ENCODE results near the gene SLC6A8.

Gene SLC6A8

GRCh38 chrX:153687121-153688039 lies at the start of gene SLC6A8:
SLC6A8 (plus strand) TSS chrX:153687926; CDS start chrX:153688575, 649 bp downstream.
- no peak within 1 kb of the TSS for H3K4me3 ChIP-seq (ENCODE audit: low read depth, low read length)
- TF ChIP-seq CTCF (IDR thresholded peaks at IDR 0.05; ENCODE audit: low read depth, low read length), result peak; percentile 11
- no peak for TF ChIP-seq MYC (IDR thresholded peaks at IDR 0.05; ENCODE audit: low read depth, low read length)
- DNase-seq (ENCODE audit: low read depth), result peak; percentile 56

GRCh38 chrX:153638041-153638371 lies 49.7 kb upstream of the SLC6A8 start:
- no peak overlapping the region for H3K4me3 ChIP-seq (ENCODE audit: low read depth, low read length)
- TF ChIP-seq MYC (IDR thresholded peaks at IDR 0.05; ENCODE audit: low read depth, low read length) (no peak), POLR2A (IDR thresholded peaks at IDR 0.05; ENCODE audit: extremely low read depth, insufficient read length) (no peak), CTCF (IDR thresholded peaks at IDR 0.05; ENCODE audit: low read depth, low read length) (no peak)
- TF ChIP-seq, protein P1, sequence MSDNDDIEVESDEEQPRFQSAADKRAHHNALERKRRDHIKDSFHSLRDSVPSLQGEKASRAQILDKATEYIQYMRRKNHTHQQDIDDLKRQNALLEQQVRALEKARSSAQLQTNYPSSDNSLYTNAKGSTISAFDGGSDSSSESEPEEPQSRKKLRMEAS (IDR thresholded peaks at IDR 0.05; ENCODE audit: low read depth, low read length), result no peak
- no peak for DNase-seq (ENCODE audit: low read depth)

- TF ChIP-seq MYC (IDR thresholded peaks at IDR 0.05; ENCODE audit: low read depth, low read length) (no peak), POLR2A (IDR thresholded peaks at IDR 0.05; ENCODE audit: extremely low read depth, insufficient read length) (no peak), CTCF (IDR thresholded peaks at IDR 0.05; ENCODE audit: low read depth, low read length) (no peak)
- TF ChIP-seq, protein P1 (IDR thresholded peaks at IDR 0.05; ENCODE audit: low read depth, low read length), result no peak
- DNase-seq (ENCODE audit: low read depth), result no peak
- H3K4me3 ChIP-seq (ENCODE audit: low read depth, low read length), result no peak overlapping the region
Measured at GRCh38 chrX:153638436-153639176, 49.1 kb upstream of the SLC6A8 start.

DNA sequence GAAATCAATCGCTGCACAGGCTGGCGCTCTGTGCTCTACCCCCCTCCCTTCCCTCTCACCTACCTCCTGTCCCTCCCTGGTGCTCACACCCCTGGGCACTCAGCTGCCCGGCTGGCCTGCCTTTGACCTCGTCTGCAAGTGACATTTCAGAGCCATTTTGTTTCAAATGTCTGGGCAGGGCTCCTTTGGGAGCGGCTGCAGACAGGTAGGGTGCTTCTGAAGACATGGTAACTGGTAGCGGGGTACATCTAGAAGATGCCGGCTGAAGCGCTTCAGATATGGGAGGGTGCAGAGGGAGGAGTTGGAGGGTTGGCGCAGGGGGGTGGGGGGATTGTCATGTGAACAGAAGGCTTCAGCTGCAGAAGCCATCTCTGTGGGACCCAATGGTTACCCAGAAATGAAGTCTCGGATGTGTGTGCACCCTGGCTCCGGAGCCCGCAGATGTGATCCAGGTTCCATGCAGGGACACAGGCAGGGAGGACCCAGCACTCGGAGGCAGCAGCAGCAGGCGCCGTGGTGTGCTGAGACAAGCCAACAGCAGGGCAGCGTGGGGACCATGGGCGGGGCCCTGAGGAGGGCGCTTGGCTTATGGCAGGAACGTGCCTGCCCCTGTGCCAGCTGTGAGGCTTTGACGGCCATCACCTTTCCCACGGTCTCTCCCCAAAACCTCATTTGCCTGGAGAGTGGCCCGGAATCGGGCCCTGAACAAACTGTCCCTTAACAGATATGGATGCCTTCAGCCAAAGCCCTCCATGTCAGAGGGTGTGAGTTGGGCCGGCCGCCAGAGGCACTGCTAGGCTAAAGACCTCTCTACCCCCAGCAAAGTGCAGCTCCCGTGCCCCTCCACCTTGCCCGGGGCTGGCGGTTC lies 48.3 kb upstream of the SLC6A8 start:
- H3K4me3 ChIP-seq (ENCODE audit: low read depth, low read length), result no peak overlapping the region
- TF ChIP-seq CTCF (IDR thresholded peaks at IDR 0.05; ENCODE audit: low read depth, low read length), result no peak
- no peak for TF ChIP-seq POLR2A (IDR thresholded peaks at IDR 0.05; ENCODE audit: extremely low read depth, insufficient read length)
- TF ChIP-seq MYC (IDR thresholded peaks at IDR 0.05; ENCODE audit: low read depth, low read length), result no peak
- TF ChIP-seq, protein P1 (IDR thresholded peaks at IDR 0.05; ENCODE audit: low read depth, low read length), result no peak
- DNase-seq (ENCODE audit: low read depth), result no peak

- no peak for DNase-seq (ENCODE audit: low read depth)
- TF ChIP-seq MYC (IDR thresholded peaks at IDR 0.05; ENCODE audit: low read depth, low read length), result no peak
- TF ChIP-seq POLR2A (IDR thresholded peaks at IDR 0.05; ENCODE audit: extremely low read depth, insufficient read length), result no peak
- no peak for TF ChIP-seq CTCF (IDR thresholded peaks at IDR 0.05; ENCODE audit: low read depth, low read length)
- TF ChIP-seq, protein P1 (IDR thresholded peaks at IDR 0.05; ENCODE audit: low read depth, low read length), result no peak
- H3K4me3 ChIP-seq (ENCODE audit: low read depth, low read length), result no peak overlapping the region
Measured at GRCh38 chrX:153640045-153640686, 47.6 kb upstream of the SLC6A8 start.
